Fibroblast of lung (primary cell): Measurements from ENCODE around the gene TNFRSF1A. TPM values are rescaled to one million over a fixed set of nuclear protein-coding genes. Genes with fewer than 3 reads are reported as not detected.

Source experiments
- DNase-seq, 2 donors: peaks; one replicate each; pipeline versions ENCODE4 v3.0.0 to v3.0.0-alpha.2; 2010; ENCODE audit warnings: low read depth in 2 of 2
- H2AFZ ChIP-seq: 2 replicates; pipeline ENCODE4 v1.5.1; 2012; ENCODE audit warnings: low read length, control low read depth, inconsistent platforms
- H3K27ac ChIP-seq: 2 replicates; pipeline ENCODE4 v1.5.1; 2011; ENCODE audit warnings: low read length, control low read depth; ENCODE audit not compliant: insufficient read depth
- H3K27me3 ChIP-seq: 2 replicates; pipeline ENCODE4 v1.5.1; 2011; ENCODE audit warnings: mild to moderate bottlenecking, low read length; ENCODE audit not compliant: control insufficient read depth, insufficient read depth
- H3K36me3 ChIP-seq: 2 replicates; pipeline ENCODE4 v1.5.1; 2011; ENCODE audit warnings: low read length; ENCODE audit not compliant: control insufficient read depth, insufficient read depth
- H3K4me1 ChIP-seq: 2 replicates; pipeline ENCODE4 v1.5.1; 2011; ENCODE audit warnings: low read length; ENCODE audit not compliant: control insufficient read depth, insufficient read depth; ENCODE audit errors: extremely low read depth
- H3K4me2 ChIP-seq: 2 replicates; pipeline ENCODE4 v1.5.1; 2011; ENCODE audit warnings: low read length, control low read depth; ENCODE audit not compliant: insufficient read depth; ENCODE audit errors: extremely low read depth
- H3K4me3 ChIP-seq, 4 experiments: fragments of 200-600 bp in 1 of 4; sonication (generic) in 1 of 4; replicated peaks in 1 of 4; 2 replicates each; pipeline ENCODE4 v1.5.1; 2011 to 2016; ENCODE audit warnings: low read length in 4 of 4, low read depth in 3 of 4, mild to moderate bottlenecking in 3 of 4, control low read depth in 2 of 4, inconsistent platforms in 1 of 4, mixed read lengths in 1 of 4; ENCODE audit not compliant: insufficient read depth in 1 of 4; ENCODE audit errors: control extremely low read depth in 1 of 4
- H3K79me2 ChIP-seq: 2 replicates; pipeline ENCODE4 v1.5.1; 2012; ENCODE audit warnings: mild to moderate bottlenecking, low read length, inconsistent platforms; ENCODE audit not compliant: control insufficient read depth, insufficient read depth
- H3K9ac ChIP-seq: 2 replicates; pipeline ENCODE4 v1.5.1; 2011; ENCODE audit warnings: mild to moderate bottlenecking, low read length, control low read depth; ENCODE audit not compliant: insufficient read depth
- H3K9me3 ChIP-seq: 2 replicates; pipeline ENCODE4 v1.5.1; 2012; ENCODE audit warnings: low read depth, low read length; ENCODE audit not compliant: control insufficient read depth, insufficient read depth
- H4K20me1 ChIP-seq: 2 replicates; pipeline ENCODE4 v1.5.1; 2011; ENCODE audit warnings: low read length; ENCODE audit not compliant: control insufficient read depth, insufficient read depth; ENCODE audit errors: extremely low read depth
- EZH2 ChIP-seq: IDR thresholded peaks from 2 replicates; pipeline ENCODE4 v1.5.1; 2012; ENCODE audit warnings: low read length, control low read depth, mild to moderate bottlenecking; ENCODE audit errors: missing control alignments
- polyA plus RNA-seq, 2 donors: library from polyadenylated mRNA; depleted of rRNA in 1 of 2; stranded (reverse) in 1 of 2; unstranded in 1 of 2; fragments of >200 nt; gene quantifications; 2 replicates each; pipeline ENCODE4 v1.2.1, GENCODE V29; 2011 to 2012; ENCODE audit warnings: missing spikeins in 1 of 2
- total RNA-seq: library from RNA; depleted of rRNA; stranded (reverse); fragments of >200 nt; gene quantifications from 2 replicates; pipeline ENCODE4 v1.2.1, GENCODE V29; 2014
- TF ChIP-seq, protein P1 (sequence below), 2 donors: IDR thresholded peaks in 1 of 2; conservative IDR thresholded peaks in 1 of 2; 1 replicate in 1 of 2; 2 replicates in 1 of 2; pipeline ENCODE4 v1.5.1; 2011 to 2012; ENCODE audit warnings: low read length in 2 of 2, control low read depth in 1 of 2, inconsistent platforms in 1 of 2, low read depth in 1 of 2, mild to moderate bottlenecking in 1 of 2

The TNFRSF1A gene
- total and polyA plus RNA-seq, 2 donors (not counting 1 experiment from before 2014, with no cell fraction given), result 157 to 257 TPM

GRCh38 chr12:6313326-6313940 is 28.4 kb downstream of the TNFRSF1A start:
- DNase-seq, result no peak
- Histone ChIP-seq H3K9me3 (no peaks in the 10 kb centered on the region), H3K36me3 (no peaks in the 10 kb centered on the region), H4K20me1 (no peaks in the 10 kb centered on the region), H3K4me3 (no peak overlapping the region), H2AFZ (no peak overlapping the region), H3K27ac (no peak overlapping the region), H3K4me1 (peaks cover 8% of the 10 kb centered on the region), H3K9ac (no peak overlapping the region), H3K4me2 (no peak overlapping the region), H3K79me2 (no peaks in the 10 kb centered on the region), H3K27me3 (peaks cover 15% of the 10 kb centered on the region)
- TF ChIP-seq, protein P1, sequence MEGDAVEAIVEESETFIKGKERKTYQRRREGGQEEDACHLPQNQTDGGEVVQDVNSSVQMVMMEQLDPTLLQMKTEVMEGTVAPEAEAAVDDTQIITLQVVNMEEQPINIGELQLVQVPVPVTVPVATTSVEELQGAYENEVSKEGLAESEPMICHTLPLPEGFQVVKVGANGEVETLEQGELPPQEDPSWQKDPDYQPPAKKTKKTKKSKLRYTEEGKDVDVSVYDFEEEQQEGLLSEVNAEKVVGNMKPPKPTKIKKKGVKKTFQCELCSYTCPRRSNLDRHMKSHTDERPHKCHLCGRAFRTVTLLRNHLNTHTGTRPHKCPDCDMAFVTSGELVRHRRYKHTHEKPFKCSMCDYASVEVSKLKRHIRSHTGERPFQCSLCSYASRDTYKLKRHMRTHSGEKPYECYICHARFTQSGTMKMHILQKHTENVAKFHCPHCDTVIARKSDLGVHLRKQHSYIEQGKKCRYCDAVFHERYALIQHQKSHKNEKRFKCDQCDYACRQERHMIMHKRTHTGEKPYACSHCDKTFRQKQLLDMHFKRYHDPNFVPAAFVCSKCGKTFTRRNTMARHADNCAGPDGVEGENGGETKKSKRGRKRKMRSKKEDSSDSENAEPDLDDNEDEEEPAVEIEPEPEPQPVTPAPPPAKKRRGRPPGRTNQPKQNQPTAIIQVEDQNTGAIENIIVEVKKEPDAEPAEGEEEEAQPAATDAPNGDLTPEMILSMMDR (conservative IDR thresholded peaks at IDR 0.05 in 1 of 2, IDR thresholded peaks at IDR 0.05 in 1 of 2; ENCODE audit: low read depth in 1 of 2, low read length in 2 of 2), result no peak
- TF ChIP-seq EZH2, result no peak

DNA sequence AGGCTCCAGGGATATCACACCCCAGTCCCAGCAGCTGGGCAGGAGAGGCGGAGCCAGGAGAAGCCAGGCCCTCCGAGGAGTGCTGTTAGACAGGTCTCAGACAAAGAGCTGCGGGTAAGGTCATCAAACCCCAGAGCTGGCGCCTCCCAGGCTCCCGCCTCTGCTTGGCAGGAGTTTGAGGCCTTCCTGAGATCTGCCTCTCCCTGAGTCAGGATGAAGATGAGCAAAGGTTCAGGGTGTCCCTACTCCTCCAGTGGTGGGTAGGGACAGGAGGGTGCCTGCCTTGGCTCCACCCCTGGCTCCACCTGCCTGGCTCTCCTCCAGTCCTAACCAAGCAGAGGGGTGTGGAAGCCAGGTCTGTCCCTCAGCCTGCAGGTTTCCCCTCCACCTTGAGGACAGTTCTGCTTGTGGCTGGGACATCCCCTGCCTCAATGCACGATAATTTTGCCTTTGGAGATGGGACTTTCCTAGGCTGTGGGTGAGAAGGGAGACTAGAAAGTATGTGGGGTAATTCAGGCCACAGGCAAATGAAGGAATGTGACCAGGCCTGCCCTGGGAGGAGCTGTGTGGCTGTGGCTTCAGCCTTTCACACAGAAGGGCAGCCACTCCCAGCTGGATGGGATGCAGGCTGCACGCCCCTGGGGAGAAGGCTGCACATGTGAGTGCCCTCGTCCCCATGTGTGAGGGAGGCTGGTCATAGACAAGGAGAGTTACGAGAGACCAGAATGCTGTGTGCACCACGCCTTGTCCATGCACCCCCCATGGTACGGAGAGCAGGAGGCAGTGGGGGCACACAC is 29.1 kb downstream of the TNFRSF1A start:
- Histone ChIP-seq H3K4me2 (no peak overlapping the region), H3K9ac (no peak overlapping the region), H2AFZ (no peak overlapping the region), H3K9me3 (no peaks in the 10 kb centered on the region), H3K4me1 (peaks cover 8% of the 10 kb centered on the region), H3K27ac (no peak overlapping the region), H3K79me2 (no peaks in the 10 kb centered on the region), H3K36me3 (no peaks in the 10 kb centered on the region), H3K27me3 (peaks cover 17% of the 10 kb centered on the region), H3K4me3 (no peak overlapping the region), H4K20me1 (no peaks in the 10 kb centered on the region)
- TF ChIP-seq, protein P1 (conservative IDR thresholded peaks at IDR 0.05 in 1 of 2, IDR thresholded peaks at IDR 0.05 in 1 of 2; ENCODE audit: low read depth in 1 of 2, low read length in 2 of 2), result no peak
- no peak for TF ChIP-seq EZH2
- DNase-seq, result no peak

DNA sequence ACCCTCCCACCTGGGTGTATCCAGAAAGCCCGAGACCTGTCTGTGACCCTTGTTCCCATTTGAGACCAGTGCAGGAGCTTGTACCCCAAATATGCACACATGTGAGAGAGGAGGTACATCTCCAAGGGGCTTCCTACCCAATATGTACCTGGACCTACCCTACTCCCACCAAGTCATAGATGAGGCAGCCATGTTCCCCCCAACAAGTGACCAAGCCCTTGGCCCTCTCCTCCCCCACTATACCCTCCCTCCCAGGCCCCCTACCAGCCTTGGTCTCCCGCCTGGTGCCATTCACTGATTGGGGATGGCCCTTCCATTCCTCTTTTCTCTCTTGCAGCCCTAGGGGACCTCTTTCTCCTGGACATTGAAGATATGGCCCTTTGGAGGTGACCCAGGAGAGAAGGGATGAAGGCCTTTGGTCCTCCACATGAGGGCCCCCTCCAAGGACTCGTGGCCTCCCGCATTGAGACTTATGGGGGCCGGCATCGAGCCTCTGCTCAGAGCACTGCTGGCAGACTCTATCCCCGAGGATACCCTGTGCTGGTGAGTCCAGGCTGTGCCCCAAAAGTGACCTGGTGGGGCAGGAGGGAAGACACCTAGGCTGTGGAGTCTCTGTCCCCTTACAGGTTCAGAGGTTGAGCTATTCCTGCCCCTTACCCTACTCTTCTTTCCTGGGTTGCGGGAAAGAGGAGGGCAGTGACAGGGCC is 29.9 kb downstream of the TNFRSF1A start:
- H2AFZ ChIP-seq, result no peak overlapping the region
- peaks cover 17% of the 10 kb centered on the region for H3K27me3 ChIP-seq
- H3K4me3 ChIP-seq, result no peak overlapping the region
- no peaks in the 10 kb centered on the region for H4K20me1 ChIP-seq
- no peaks in the 10 kb centered on the region for H3K79me2 ChIP-seq
- TF ChIP-seq, protein P1 (conservative IDR thresholded peaks at IDR 0.05 in 1 of 2, IDR thresholded peaks at IDR 0.05 in 1 of 2; ENCODE audit: low read depth in 1 of 2, low read length in 2 of 2), result no peak
- no peak for TF ChIP-seq EZH2
- no peak overlapping the region for H3K4me2 ChIP-seq
- H3K4me1 ChIP-seq, result peaks cover 8% of the 10 kb centered on the region
- no peaks in the 10 kb centered on the region for H3K36me3 ChIP-seq
- DNase-seq, result no peak
- no peaks in the 10 kb centered on the region for H3K9me3 ChIP-seq
- H3K27ac ChIP-seq, result no peak overlapping the region
- H3K9ac ChIP-seq, result no peak overlapping the region
